ENCODE measurements around the gene B3GLCT.

B3GLCT gene

GRCh38 chr13:31356991-31357390 lies 157.2 kb downstream of the B3GLCT start:
- no peak for DNase-seq

GRCh38 chr13:31357581-31357980 lies 157.8 kb downstream of the B3GLCT start:
- DNase-seq, result no peak

DNA sequence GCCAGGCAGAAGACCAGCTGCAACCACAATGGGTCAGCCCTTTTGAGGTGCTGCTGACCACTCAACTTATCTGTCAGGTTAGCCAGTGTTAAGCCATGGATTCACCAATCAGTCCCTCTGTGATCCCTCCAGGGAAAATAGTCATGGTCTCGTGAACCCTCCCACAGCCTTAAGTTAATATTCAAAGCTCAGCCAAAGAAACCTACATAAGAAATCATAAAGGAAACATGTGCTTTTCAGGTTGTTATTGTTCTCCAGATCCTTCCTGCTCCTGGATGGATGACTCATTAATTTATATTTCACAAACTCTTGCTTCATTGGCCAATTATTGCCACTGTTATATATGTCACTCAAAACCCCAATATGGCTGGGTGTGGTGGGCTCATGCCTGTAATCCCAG lies 161.9 kb downstream of the B3GLCT start:
- DNase-seq, result no peak

GRCh38 chr13:31365630-31366029 lies 165.9 kb downstream of the B3GLCT start:
- no peak for DNase-seq

DNA sequence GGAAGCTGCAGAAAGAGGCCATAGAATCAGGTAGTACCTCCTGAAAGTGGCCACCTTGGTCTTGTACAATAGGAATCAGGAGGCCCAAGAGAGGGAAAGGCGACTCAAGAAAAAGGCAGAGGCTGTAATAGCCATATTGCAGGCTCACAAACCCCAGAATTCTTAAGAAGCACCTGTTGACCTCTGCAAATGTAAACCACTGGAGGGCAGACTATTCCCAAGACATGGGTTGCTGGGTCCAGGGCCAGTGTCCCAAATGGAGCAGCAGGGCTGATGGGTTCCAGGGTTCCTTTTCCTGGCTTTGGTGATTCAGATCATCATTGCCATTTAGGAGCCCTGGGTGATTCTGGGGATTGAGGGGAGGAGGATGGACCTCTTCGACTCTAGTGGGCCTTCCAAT lies 167.6 kb downstream of the B3GLCT start:
- no peak for DNase-seq

DNA sequence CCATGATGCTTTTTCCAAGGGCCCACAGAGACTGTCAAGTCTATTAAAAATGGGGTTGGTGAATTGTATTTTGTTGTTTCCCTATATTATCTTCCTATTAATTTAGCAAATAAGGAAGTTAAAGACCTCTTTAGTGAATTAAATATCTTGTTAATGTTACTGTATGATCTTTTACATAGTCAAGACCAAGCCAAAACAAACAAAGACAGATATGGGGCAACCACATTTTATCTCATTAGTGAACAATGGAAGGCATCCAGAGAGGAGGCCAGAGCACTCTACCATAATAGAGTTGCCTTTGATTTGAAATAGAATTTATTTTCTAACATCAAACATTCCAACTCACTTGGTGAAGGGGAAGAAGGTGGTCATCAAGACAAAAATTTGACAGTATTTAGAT lies 169.4 kb downstream of the B3GLCT start:
- DNase-seq, result no peak

- no peak for DNase-seq
Observed at GRCh38 chr13:31372454-31372853, 172.7 kb downstream of the B3GLCT start.

DNA sequence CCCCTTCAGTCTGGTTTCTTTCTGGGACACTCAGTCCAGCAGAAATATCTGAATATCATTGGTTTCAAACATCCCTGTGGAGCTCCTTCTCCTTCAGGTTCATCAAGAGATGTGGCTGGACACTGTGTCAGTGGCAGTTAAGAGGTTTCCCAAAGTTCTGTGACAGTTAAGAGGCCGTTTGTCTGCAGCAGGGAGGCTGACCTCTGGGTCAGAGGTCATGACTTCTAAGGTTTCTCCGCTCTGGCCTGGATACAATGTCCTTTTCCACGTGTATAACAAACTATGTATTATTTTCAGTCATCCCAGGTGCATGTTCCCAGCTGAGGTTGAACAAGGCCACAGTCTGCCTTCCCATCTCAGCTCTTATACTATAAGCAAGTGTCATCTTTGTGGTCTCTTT lies 174.9 kb downstream of the B3GLCT start:
- no peak for DNase-seq

- DNase-seq, result no peak
Observed at GRCh38 chr13:31377946-31378345, 178.2 kb downstream of the B3GLCT start.

GRCh38 chr13:31380715-31381114 lies 180.9 kb downstream of the B3GLCT start:
- no peak for DNase-seq

All from right forelimb (tissue), 1 donor.